Activated T-helper 1 cell treated with anti-CD3 and anti-CD28 coated beads, Interleukin-2, amount 50 U/mL, for 16 hours (primary cell): ENCODE data around the gene DBF4B.

ENCODE experiments used
- DNase-seq, 2 donors: peaks; one replicate each; pipeline ENCODE4 v3.0.0-alpha.2; 2020; ENCODE audit warnings: low read depth in 1 of 2, low spot score in 1 of 2

DBF4B gene

GRCh38 chr17:44796731-44797130 is 88.3 kb downstream of the DBF4B start:
- DNase-seq = no peak

- no peak for DNase-seq
Measured at GRCh38 chr17:44797802-44798201, 89.3 kb downstream of the DBF4B start.

GRCh38 chr17:44798356-44798755 is 89.9 kb downstream of the DBF4B start:
- no peak for DNase-seq
